Measurements from ENCODE around the gene CGGBP1.

GRCh38 chr3:88078932-88079331, 20.1 kb upstream of the CGGBP1 start:
- TF ChIP-seq TAF1 (IDR thresholded peaks at IDR 0.05; ENCODE audit: borderline replicate concordance, insufficient read depth, low read length) (no peak), REST (IDR thresholded peaks at IDR 0.05; ENCODE audit: insufficient read depth in 1 of 2, low read depth in 2 of 2, low read length in 2 of 2) (no peak), POLR2AphosphoS5 (IDR thresholded peaks at IDR 0.05; ENCODE audit: low read depth, low read length) (no peak), SIN3A (IDR thresholded peaks at IDR 0.05; ENCODE audit: borderline replicate concordance, insufficient read depth, low read length) (no peak)
